ENCODE data around the gene ZBTB18. TPM values are rescaled to one million over a fixed set of nuclear protein-coding genes. Genes with fewer than 3 reads are reported as not detected.

The ZBTB18 gene
- total RNA-seq, 1 donor from 2014 or later = 14.3 TPM

GRCh38 chr1:244087021-244087560 lies 36.0 kb downstream of the ZBTB18 start:
- ATAC-seq = no peak
- no peak for DNase-seq (ENCODE audit: low spot score)

- DNase-seq (ENCODE audit: low spot score) (no peak), ATAC-seq (no peak)
These were observed 36.5 kb downstream of the ZBTB18 start for GRCh38 chr1:244087611-244088010.

- ATAC-seq = no peak
- DNase-seq (ENCODE audit: low spot score) = no peak
These were observed 37.1 kb downstream of the ZBTB18 start for GRCh38 chr1:244088161-244088560.

GRCh38 chr1:244089561-244089960 lies 38.5 kb downstream of the ZBTB18 start:
- ATAC-seq = peak; percentile 65
- no peak for DNase-seq (ENCODE audit: low spot score)

GRCh38 chr1:244090645-244091044 lies 39.6 kb downstream of the ZBTB18 start:
- ATAC-seq = peak; percentile 54
- no peak for DNase-seq (ENCODE audit: low spot score)

GRCh38 chr1:244092293-244092963 lies 41.3 kb downstream of the ZBTB18 start:
- ATAC-seq = peak; percentile 63
- peak; percentile 53 for DNase-seq (ENCODE audit: low spot score)

GRCh38 chr1:244092964-244093638 lies 42.0 kb downstream of the ZBTB18 start:
- DNase-seq (ENCODE audit: low spot score) (no peak), ATAC-seq (peak; percentile 29)

GRCh38 chr1:244094880-244095528 lies 43.9 kb downstream of the ZBTB18 start:
- ATAC-seq = peak; percentile 61
- peak; percentile 81 for DNase-seq (ENCODE audit: low spot score)

GRCh38 chr1:244095529-244095911 lies 44.4 kb downstream of the ZBTB18 start:
- DNase-seq (ENCODE audit: low spot score) (peak; percentile 83), ATAC-seq (peak; percentile 49)

- ATAC-seq (no peak), DNase-seq (ENCODE audit: low spot score) (no peak)
These were observed 45.1 kb downstream of the ZBTB18 start for GRCh38 chr1:244096066-244096610.

- ATAC-seq (no peak), DNase-seq (ENCODE audit: low spot score) (no peak)
These were observed 45.6 kb downstream of the ZBTB18 start for GRCh38 chr1:244096691-244097090.

- DNase-seq (ENCODE audit: low spot score) (no peak), ATAC-seq (no peak)
These were observed 46.7 kb downstream of the ZBTB18 start for GRCh38 chr1:244097523-244098405.

GRCh38 chr1:244099258-244099930 lies 48.3 kb downstream of the ZBTB18 start:
- ATAC-seq (no peak), DNase-seq (ENCODE audit: low spot score) (no peak)

- DNase-seq (ENCODE audit: low spot score) = no peak
- ATAC-seq = no peak
These were observed 49.2 kb downstream of the ZBTB18 start for GRCh38 chr1:244100276-244100675.

GRCh38 chr1:244100704-244101453 lies 49.8 kb downstream of the ZBTB18 start:
- ATAC-seq (no peak), DNase-seq (ENCODE audit: low spot score) (no peak)

- DNase-seq (ENCODE audit: low spot score) (no peak), ATAC-seq (no peak)
These were observed 51.0 kb downstream of the ZBTB18 start for GRCh38 chr1:244102046-244102445.

GRCh38 chr1:244102468-244102867 lies 51.4 kb downstream of the ZBTB18 start:
- no peak for ATAC-seq
- no peak for DNase-seq (ENCODE audit: low spot score)

- no peak for DNase-seq (ENCODE audit: low spot score)
- ATAC-seq = peak; percentile 85
These were observed 53.4 kb downstream of the ZBTB18 start for GRCh38 chr1:244104309-244105060.
